SIG-M5 (cell line): ENCODE results near the gene CNTN4.
"Not testable (repeated sequence)": the region's sequence is repeated elsewhere in the genome, so short reads cannot be mapped to it uniquely, and the experiment has no call there.

ENCODE experiments used
- DNase-seq: peaks from one replicate; lab custom pipeline; 2025; lab: John Stamatoyannopoulos, UW

CNTN4 gene

GRCh38 chr3:2861920-2862319 is 763.3 kb downstream of the CNTN4 start:
- DNase-seq, result no peak

GRCh38 chr3:2862366-2862765 is 763.7 kb downstream of the CNTN4 start:
- no peak for DNase-seq

- no peak for DNase-seq
These were observed 764.5 kb downstream of the CNTN4 start for GRCh38 chr3:2863127-2863526.

GRCh38 chr3:2869905-2870304 is 771.2 kb downstream of the CNTN4 start:
- no peak for DNase-seq

- DNase-seq, result no peak
These were observed 772.2 kb downstream of the CNTN4 start for GRCh38 chr3:2870724-2871333.

- DNase-seq, result no peak
These were observed 774.2 kb downstream of the CNTN4 start for GRCh38 chr3:2872884-2873283.

- no peak for DNase-seq
These were observed 775.3 kb downstream of the CNTN4 start for GRCh38 chr3:2873986-2874385.

- DNase-seq, result no peak
These were observed 777.0 kb downstream of the CNTN4 start for GRCh38 chr3:2875699-2876098.

GRCh38 chr3:2876362-2876761 is 777.7 kb downstream of the CNTN4 start:
- no peak for DNase-seq

GRCh38 chr3:2879023-2879422 is 780.4 kb downstream of the CNTN4 start:
- no peak for DNase-seq

GRCh38 chr3:2879587-2879986 is 780.9 kb downstream of the CNTN4 start:
- DNase-seq, result no peak

- DNase-seq, result no peak
These were observed 781.6 kb downstream of the CNTN4 start for GRCh38 chr3:2880218-2880756.

- no peak for DNase-seq
These were observed 784.6 kb downstream of the CNTN4 start for GRCh38 chr3:2883283-2883682.

- no peak for DNase-seq
These were observed 789.9 kb downstream of the CNTN4 start for GRCh38 chr3:2888592-2888991.

- DNase-seq, result no peak
These were observed 791.1 kb downstream of the CNTN4 start for GRCh38 chr3:2889736-2890135.

GRCh38 chr3:2896308-2896939 is 797.8 kb downstream of the CNTN4 start:
- DNase-seq, result no peak

- DNase-seq, result no peak
These were observed 799.2 kb downstream of the CNTN4 start for GRCh38 chr3:2897821-2898220.

- DNase-seq, result no peak
These were observed 800.1 kb downstream of the CNTN4 start for GRCh38 chr3:2898591-2899353.

- no peak for DNase-seq
These were observed 805.4 kb downstream of the CNTN4 start for GRCh38 chr3:2904054-2904453.

- DNase-seq, result no peak
These were observed 810.2 kb downstream of the CNTN4 start for GRCh38 chr3:2908693-2909351.

GRCh38 chr3:2910997-2911396 is 812.3 kb downstream of the CNTN4 start:
- DNase-seq, result no peak

- DNase-seq, result no peak
These were observed 817.2 kb downstream of the CNTN4 start for GRCh38 chr3:2915826-2916225.

- DNase-seq, result not testable (repeated sequence)
These were observed 818.0 kb downstream of the CNTN4 start for GRCh38 chr3:2916640-2917039.
